Stimulated activated CD4-positive, alpha-beta T cell treated with anti-CD3 and anti-CD28 coated beads, Interleukin-12 subunit alpha, Interleukin-12 subunit beta, amount 100 ng/mL, for 24 hours (primary cell): ENCODE results near the gene MVP.
A peak's percentile ranks its signal among the peaks of the same experiment; 100 is the strongest.
"Not testable (repeated sequence)": the region's sequence is repeated elsewhere in the genome, so short reads cannot be mapped to it uniquely, and the experiment has no call there.

ENCODE experiments used
- DNase-seq, 2 experiments: peaks; one replicate each; pipeline ENCODE4 v3.0.0-alpha.2; 2020; ENCODE audit warnings: low read depth in 2 of 2

The MVP gene

DNA sequence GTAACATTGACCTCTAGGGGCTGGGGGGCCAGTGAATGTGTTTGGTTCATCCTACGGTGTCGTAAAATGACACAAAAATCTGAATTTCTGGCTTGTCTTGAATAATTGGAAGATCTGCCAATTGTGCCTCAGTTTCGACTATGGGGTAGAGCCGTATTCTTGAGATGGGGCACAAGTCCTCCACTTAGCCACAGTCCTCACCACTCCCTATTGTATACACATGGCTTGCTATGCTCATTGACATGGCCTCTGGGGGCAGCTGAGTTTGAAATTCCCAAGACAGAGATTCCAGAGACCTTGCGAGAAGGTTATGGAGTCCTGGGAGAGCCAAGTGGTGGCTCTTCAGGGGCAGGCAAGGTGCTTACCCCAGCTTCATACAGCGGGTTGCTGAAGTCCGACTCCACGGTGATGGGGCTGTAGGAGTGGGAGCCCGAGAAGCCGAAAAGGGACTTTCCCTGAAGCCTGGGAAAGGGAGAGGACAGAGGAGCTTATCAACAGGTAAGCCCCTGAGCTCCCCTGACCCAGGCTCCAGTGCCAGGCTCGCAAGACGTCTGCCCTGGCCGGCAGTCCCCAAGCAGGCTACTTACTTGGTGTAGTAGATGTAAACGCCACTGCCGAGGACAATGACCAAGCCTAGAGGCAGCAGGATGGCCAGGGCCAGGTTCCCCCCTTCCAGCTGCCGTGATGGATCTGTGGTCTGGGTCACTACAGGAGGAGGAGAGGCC is 51.7 kb downstream of the MVP start:
- DNase-seq = no peak

DNA sequence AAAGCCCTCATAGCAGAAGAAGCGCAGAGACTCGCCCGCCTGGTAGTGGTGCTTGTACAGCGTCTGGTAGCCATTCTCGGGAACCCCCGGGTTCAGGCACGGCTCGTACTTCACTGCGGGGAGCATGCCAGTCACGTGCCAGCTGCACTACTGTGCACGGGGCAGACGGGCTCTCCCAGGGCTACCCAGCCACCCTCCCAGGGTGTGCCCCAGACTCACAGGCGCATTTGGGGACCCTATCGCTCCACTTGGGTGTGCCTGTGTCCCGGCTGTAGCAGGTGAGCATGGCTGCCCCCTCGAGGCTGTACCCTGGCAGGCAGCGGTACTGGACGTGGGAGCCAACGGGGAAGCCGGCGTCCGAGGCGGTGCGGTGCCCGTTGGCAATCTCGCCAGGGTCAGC is 53.1 kb downstream of the MVP start:
- no peak for DNase-seq

DNA sequence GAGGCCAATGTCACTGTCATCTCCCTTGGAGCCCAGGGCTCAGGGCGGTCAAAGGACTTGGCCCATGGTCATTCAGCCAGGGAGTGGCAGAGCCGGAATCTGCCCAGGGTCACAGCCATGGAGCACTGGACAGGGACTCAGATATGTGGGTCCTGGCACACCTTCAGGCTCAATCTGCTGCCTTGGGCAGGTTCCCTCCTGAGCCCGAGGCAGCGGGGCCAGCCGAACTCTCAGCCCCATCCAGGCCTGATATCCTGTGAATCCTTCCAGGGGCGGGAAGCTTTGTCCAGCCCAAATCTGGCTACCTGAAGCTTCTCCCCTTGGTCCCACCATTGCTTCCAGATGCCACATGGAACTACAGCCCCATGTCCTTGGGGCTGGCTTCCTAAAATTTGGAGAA is 54.9 kb downstream of the MVP start:
- DNase-seq = no peak

DNA sequence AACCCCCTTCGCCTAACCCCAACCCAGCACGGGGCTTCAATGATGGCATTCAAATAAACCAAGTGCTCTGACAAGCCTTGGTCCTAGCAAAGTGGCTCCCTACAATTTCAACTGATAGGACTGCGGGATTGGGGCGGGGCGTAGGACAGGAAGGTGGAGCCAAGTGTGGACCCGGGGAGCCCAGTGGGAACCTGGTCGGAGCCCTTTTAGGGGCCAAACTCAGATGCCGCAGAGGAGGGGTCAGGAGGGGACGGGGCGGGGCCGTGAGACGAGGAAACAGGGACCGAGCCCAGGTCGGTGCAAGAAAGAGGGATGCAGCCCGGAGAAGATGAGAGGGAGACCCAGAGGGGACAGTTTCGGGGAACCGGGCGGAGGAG is 55.9 kb downstream of the MVP start:
- no peak for DNase-seq

DNA sequence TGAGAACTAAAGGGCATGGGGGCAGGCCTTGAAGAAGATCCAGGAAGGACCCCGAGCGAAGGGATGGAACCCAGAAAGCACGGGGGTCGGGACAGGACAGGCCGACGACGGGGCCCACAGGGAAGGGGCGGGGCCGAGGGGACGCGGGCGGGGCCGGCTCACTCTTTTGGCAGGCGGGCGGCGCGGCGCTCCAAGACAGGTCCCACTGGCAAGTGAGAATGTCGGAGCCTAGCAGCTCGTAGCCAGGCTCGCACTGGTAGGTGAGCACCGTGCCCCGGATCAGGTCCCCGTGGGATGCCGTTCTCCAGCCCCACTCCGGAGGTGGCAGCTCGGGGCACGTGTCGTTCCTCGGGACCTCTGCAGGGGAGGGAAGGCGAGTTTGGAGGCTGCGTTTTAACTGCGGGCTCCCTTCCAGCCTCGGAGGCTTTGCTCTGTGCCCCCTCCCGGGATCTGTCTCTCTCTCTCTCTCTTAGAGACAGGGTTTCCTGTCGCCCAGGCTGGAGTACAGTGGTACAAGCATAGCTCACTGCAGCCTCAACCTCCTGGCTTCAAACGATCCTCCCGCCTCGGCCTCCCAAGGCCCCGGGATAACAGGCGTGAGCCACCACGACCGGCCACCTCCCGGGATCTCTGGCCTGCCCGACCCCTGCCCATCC is 56.5 kb downstream of the MVP start:
- DNase-seq = peak in 1 of 2 experiments; percentile 32

DNA sequence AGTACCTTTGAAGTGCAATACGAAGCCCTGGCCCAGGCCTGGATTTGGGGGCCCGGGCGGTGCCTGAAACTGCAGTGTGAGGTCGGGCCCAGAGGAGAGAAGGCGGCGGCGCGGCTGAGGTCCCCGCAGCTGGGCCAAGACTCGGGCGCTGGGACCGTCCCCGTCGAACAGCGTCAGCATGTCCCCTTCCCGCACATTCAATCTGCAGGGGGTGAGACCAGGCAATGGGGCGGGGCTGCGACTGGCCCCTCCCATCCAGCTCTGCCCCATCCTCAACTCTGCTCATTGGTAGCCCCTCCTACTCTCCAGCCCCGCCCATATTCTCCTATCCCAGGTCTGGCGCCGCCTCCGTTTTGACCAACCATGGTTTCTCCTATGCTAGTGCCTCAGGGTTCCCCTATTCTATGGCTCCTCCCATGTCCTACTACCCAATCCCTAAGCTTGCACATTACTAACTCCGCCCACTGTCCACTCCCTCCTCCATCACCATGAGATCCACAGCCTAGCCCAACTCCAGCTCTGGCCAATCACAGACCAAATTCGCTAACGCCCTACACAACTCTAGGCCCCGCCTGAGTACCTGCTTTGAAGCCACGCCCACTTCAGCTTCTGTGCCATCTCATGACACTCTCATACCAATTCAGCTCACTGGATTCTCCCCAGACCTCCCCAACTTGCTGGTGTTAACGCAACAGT is 57.2 kb downstream of the MVP start:
- peak in 1 of 2 experiments; percentile 56 for DNase-seq

DNA sequence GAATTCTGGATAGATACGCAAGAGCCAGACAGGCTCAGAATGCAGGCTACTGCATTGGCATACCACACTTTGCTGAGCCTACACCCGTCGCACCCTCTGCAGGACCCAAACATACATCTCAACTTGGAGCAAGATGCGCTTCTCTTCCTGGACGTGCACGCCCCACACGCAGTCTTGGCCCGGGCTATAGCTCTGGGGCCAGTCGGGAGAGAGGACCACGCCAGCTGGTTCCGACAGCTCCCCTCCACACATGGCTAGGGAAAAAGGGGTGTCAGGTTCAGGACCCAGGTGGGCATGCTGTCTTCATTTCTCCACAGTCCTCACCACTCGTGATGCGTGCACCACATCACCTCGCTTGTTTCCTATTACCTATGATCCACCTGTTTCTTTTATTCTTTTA is 57.9 kb downstream of the MVP start:
- DNase-seq = no peak

DNA sequence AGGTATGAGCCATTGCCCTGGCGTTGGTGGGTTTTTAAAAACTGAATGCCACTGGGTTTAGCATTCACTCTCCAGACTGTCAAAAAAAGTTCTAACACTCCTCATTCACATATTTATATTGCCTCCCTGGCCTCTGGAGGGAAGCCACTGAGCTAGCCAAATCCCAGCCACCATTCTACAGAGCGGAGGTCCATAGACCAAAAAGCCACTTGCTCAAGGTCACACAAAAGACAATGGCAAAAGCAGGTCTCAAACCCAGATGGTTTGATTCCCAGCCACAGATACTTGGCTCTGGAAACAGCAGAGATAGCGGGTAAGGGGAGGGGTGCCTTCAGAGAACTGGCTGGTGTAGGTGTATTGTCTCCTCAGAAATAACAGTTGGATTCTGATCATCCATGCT is 60.8 kb downstream of the MVP start:
- DNase-seq = no peak

DNA sequence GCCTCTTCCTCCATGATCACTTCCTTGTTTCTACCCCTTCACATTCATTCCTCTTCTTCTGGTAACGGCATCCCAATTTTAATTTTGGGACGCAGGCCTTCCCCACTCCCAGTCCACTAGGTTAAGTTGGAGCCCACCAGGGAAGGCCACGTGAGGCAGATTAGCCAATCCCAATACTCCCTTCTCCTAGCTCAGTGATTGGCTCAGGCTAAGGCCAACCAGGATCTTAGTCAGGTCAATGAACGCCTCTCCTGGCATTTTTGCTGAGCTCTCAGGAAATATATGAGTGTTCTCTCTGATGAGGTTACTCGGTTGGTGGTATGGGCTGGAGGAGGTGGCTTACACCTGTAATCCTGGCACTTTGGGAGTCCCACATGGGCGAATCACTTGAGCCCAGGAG is 63.7 kb downstream of the MVP start:
- no peak for DNase-seq

DNA sequence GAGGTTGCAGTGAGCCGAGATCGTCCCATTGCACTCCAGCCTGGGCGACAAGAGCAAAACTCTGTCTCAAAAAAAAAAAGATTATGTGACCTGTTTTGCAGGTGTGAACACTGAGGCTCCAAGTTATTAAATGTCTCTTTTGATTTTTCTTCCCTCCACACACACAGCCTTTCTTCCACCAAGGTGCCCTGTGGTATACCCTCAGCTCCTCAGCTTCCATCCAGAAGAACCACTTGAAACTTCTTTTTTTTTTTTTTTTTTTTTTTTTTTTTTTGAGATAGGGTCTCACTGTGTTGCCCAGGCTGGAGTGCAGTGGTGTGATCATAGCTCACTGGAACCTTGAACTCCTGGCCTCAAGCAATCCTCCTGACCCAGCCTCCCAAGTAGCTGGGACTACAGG is 69.1 kb downstream of the MVP start:
- not testable (repeated sequence) for DNase-seq

DNA sequence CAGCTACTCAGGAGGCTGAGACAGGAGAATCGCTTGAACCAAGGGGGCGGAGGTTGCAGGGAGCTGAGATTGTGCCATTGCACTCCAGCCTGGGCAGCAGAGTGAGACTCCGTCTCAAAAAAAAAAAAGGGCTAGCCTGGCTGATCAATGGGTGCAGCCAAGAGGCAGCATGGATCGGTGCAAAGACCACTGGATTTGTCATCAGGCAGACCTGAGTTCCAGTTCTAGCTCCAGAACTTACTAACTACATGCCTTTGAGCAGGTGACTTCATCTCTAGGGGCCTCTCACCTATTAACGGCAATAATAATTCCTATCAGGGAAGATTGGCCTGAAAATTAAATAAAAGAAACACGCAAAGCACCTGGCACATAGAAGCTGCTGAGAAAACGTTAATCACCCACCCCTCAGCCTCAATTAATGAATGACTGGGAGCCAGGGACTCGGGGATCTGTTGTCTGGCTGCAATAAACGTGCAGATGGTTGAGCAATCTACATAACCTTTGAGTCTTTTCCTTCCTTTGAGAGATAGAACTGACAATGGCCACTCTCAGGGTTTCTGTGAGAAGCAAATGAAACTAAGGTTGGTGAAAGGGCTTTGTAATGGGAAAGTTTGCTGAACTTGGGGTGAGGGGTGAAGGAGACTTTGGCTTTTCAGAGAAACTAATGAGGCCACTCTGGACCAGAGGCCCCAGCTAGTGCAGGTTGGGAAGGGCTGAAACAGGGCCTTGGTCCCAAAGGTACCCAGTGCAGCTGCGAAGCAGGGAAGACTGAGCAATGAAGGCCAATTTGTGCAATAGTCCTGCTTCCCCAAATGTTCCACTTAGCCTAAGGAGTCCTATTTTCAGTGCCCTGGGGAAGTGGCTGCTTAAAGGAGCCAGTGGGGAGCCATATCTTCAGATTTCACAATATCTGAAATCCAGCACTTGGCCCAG is 71.5 kb downstream of the MVP start:
- no peak for DNase-seq

DNA sequence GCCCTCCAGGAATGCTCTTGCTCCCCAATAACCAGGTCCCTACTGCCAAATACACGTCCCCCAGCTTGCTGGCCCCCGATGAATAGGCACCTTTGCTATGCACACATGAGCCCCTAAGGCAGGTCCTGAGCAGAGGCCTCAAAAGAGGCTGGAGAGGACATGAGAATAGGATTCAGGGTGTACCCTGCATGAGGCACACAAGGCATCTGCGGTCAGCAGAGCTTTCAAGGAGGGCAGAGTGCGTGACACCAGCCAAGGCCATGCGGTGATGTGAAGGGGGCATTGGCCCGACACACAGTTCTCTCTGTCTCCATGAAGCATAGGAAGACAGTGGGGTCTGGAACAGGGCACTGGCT is 72.2 kb downstream of the MVP start:
- no peak for DNase-seq

DNA sequence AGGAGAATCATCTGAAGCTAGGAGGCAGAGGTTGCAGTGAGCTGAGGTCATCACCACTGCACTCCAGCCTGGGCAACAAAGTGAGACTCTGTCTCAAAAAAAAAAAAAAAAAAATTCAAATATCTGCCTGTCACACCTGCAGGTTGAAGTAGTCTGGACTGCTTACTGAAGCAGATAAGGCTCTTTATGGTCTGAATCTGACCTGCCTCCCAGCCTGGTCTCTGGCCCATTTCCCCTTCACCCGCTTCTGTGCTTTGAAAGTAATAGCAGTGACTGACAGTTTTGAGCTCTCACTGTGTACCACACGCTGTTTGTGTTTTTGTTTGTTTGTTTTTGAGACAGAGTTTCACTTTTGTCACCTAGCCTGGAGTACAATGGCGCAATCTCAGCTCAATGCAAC is 73.3 kb downstream of the MVP start:
- no peak for DNase-seq

DNA sequence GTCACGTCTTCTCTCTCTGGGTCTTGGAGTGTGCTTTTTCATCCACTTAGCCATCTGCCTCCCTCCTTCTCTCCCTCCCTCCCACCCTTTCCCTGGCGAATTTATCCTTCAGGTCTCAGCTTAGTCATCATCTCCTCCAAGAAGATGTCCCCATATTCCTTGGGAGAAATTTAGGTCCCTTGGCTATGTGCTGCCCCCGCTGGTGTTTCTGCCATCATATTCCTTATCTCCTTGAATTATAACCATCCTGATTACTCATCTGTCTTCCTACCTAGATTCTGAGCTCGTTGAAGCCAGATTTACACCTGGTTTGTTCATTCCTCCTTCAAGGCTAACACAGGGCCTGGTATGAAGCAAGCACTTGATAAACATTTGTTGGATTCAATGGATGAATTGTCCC is 74.1 kb downstream of the MVP start:
- no peak for DNase-seq

DNA sequence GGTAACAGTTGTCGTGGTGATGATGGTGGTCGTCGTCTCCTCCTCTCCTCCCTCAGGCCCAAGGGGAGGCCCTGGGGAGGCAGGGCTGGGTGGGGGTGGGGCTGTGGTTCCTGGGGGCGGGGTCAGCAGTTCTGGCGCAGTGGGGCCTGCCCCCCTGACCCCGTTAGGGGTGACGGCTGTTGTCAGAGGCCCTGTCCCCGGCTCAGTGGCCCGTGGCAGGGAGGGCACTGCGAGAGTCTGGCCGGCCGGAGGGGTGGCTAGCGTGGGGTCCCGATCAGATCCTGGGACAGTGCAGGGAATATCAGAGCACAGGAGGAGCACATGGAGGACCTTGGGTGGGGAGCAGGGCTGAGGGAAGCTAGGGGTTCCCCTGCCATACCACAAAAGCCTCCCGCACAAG is 76.6 kb downstream of the MVP start:
- no peak for DNase-seq

DNA sequence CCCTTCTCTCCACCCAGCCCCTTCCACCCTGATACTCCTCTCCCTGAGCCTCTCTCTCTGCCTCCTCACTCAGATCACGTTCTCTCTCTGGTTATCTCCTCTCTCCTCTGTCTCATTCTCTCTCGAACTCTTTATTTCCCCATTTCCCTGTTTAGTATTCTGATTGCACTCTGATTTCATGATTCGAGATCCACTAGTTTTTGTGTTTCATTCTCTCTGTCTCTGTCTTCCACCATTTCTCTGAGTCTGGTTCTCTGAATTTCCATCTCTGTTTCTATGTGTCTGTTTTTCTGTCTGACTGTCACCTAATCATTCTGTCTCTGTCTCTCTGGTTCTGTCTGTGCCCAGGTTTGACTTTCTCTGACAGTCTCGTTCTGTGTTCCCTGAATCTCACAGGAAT is 77.1 kb downstream of the MVP start:
- no peak for DNase-seq
